ENCODE measurements around the gene NXPH1.

- no peak for TF ChIP-seq SP1 (IDR thresholded peaks at IDR 0.05)
- no peak for TF ChIP-seq FOXK2 (IDR thresholded peaks at IDR 0.05)
These were observed 46.4 kb upstream of the NXPH1 start for GRCh38 chr7:8386926-8387550.
